Stimulated activated CD4-positive, alpha-beta T cell treated with anti-CD3 and anti-CD28 coated beads, Interleukin-15, amount 100 ng/mL, for 24 hours (primary cell): ENCODE results near the gene RHCG.

Source experiments
- DNase-seq: peaks from one replicate; pipeline ENCODE4 v3.0.0-alpha.2; 2020

RHCG gene

DNA sequence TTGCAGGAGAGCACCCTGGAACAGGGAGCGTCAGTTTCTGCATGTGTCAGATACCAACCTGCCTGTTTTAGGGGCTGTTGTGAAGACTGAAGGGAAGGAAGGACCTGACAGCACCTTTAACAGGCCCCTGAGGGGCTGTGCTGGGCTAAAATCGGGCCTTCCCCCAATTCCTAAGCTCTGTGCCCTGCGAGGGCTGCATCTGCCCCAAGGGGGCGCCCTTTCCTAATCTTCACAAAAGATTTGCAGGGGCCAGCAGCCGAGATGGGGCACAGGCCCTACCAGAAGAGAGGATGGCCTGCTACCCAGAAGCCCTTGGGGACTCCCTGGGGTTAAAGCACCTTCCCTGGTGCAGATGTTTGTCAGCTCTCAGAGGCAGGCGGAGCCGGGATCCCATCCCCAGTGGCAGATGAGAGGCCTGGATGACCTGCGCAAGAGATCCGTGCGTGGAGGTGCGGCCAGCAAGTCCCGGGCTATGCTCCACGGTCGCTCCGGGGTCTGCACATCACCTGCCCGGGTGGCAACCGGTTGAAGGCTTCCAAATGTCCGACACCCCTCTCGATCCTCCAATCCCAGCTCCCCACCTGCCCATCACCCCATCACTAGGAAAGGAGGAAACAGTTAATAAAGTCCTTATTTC, 53.6 kb downstream of the RHCG start:
- peak; percentile 73 for DNase-seq

- DNase-seq, result no peak
Observed at GRCh38 chr15:89442155-89442554, 54.2 kb downstream of the RHCG start.

- no peak for DNase-seq
Observed at GRCh38 chr15:89441295-89441812, 55.0 kb downstream of the RHCG start.

DNA sequence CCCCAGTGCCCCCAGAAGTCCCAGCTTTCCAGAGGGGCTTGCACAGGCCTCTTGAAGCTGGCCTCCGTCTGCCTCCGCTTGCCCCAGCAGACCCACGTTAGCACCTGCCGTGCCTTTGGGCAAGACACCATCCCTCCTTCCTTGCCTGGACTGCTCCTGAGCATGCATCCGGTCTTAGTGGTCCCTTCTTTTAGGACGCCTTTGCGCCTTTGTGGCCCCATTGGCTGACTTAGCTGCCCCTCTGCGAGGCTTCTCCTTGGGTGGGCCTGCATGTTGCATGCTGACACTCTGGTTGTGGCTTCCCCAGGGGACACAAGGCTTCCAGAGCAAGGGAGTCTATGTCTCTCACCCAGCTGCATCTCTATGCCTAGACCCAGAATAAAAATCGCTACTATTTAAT, 56.6 kb downstream of the RHCG start:
- no peak for DNase-seq

DNA sequence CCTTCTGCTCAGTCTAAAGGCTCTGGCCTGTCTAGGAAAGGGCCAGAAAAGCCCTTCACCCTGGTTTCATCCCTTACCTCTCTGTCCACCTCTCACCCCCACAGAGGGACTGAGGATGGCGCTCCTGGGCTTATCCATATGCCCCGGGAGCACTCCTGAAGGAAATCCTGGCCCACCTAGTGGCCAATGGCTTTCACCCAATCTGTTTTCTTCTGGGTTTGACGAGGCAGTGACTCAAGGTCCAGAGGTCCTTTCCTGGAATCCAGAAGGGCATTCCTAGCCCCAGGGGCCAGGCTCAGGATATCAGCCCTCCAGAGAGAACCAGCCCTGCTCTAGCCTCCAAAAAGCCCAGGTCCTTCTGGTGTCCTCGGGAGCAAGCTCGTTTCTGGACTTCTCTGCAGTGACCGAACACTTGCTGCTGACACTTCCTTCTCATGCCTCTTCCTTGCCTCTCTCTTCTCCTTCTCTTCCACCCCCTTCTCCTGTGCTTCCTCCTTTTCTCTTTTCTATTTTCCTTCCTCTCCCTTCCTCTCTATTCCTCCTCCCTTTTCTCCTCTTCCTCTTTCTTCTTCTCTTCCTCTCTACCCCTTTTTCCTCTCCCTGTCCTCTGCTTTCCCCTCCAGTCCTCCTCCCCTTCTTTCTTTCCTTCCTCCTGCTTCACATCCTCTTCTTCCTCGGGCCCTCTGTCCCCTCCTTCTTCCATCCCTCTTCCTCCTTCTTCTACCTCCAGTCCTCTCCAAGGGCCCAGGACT, 59.6 kb downstream of the RHCG start:
- no peak for DNase-seq

GRCh38 chr15:89435362-89435761, 61.0 kb downstream of the RHCG start:
- no peak for DNase-seq

DNA sequence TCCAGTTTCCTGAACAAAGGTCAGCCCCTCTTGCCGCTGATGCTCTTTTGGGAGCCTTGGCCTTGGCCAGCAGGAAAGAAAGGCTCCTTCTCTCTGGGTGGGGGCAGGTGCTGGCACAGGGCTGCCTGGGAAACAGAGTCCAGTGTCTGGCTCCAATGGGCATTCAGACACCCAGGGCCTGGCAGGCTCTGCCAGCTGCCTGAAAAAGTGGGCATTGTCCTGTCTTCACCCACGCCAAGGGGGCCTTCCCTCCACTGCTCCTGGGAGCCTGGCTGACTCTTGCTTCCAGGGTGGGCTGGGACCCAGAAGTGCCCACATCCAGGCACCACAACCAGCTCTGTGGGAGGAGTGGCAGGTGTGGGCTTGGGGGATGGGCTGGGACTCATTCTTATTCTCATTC, 62.7 kb downstream of the RHCG start:
- no peak for DNase-seq

- DNase-seq, result peak; percentile 92
Observed at GRCh38 chr15:89430530-89431341, 65.6 kb downstream of the RHCG start.

GRCh38 chr15:89429986-89430385, 66.4 kb downstream of the RHCG start:
- no peak for DNase-seq

GRCh38 chr15:89429023-89429422, 67.4 kb downstream of the RHCG start:
- no peak for DNase-seq

- DNase-seq, result no peak
Observed at GRCh38 chr15:89428246-89428645, 68.1 kb downstream of the RHCG start.

DNA sequence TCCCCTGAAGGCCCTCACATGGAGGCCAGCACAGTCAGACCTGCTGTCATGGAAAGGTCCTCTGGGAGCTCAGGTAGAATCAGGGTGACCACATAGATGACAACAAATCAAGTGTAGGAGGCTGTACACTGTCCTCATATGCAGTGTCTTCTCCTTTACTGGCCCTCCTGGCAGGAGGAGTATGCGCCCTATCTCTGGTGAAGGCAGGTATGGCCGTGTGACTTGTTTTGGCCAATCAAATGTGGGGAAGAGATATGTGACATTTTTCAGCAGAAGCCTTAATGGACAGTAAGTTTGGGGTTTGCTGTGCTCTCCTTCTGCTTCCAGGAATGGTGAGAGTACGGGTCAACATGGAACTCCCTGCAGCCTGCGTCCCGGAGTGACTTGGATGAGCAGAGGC, 69.9 kb downstream of the RHCG start:
- no peak for DNase-seq

GRCh38 chr15:89423981-89424380, 72.4 kb downstream of the RHCG start:
- no peak for DNase-seq
